ENCODE results near the gene RAB4B.
"Not testable (repeated sequence)": the region's sequence is repeated elsewhere in the genome, so short reads cannot be mapped to it uniquely, and the experiment has no call there.

Gene RAB4B

DNA sequence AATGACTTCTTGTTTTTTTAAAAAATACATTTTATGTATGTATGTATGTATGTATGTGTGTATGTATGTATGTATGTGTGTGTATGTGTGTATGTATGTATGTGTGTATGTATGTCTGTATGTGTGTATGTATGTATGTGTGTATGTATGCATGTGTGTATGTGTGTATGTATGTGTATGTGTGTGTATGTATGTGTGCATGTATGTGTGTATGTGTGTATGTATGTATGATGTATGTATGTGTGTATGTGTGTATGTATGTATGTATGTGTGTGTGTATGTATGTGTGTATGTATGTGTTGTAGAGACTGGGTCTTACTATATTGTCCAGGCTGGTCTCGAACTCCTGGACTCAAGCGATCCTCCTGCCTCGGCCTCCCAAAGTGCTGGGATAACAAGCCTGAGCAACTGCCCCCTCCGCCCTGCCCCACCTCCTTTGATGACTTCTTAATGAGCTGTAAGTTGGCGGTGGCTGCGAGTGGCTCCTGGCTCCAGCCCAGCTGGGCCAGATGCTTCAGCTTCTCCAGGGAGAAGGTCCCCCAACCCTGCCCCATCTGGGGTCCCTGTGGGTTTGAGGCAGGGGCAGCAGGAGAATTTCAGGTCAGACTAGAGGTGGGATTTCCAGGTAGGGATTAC lies 47.5 kb downstream of the RAB4B start:
- not testable (repeated sequence) for DNase-seq

DNA sequence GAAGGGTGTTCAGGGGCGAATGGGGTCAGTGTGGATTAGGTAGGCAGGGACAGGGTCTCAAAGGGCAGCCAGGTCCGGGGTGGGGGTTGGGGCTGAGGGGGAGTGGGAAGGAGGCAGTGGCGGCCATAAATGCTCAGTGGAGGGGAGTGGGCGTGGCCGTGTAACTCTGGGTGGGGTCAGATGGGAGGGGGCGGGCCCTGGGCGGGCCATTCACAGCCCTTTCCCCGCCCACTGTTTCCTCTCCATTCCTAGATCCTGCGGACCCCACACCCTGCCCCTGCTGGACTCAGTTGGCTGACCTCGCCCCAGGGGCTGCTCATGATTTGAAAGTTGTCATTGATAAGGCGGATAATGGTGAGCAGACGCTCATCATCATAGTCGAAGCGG lies 48.3 kb downstream of the RAB4B start:
- not testable (repeated sequence) for DNase-seq

DNA sequence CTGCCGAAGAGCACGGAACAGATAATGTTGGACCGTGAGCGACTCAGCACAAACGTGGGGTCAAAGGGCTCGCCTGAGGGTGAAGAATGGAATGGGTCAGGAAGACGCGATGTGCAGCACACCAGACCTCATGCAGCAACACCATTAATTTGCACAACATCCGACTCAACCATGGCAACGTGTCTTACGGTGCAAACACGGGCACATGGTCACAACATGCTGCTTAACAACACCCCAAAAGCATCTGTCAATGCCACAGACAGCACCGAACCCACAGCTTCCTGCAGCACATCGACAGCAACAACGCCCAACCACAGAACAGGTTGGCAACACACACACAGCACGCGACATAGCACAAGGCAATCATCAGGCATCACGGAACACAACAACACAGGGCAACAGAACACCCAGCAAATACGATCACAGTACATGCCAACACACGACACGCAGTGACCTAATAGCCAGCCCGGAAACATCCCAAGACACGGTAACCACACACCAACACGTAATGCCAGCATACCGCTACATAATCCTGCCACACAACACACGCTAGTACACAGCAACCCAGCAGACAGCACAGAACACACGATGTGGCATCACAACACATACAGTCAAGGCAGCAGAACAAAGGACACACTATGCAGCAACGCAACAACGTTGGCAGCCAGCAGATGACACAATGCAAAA lies 48.8 kb downstream of the RAB4B start:
- DNase-seq, result not testable (repeated sequence)

DNA sequence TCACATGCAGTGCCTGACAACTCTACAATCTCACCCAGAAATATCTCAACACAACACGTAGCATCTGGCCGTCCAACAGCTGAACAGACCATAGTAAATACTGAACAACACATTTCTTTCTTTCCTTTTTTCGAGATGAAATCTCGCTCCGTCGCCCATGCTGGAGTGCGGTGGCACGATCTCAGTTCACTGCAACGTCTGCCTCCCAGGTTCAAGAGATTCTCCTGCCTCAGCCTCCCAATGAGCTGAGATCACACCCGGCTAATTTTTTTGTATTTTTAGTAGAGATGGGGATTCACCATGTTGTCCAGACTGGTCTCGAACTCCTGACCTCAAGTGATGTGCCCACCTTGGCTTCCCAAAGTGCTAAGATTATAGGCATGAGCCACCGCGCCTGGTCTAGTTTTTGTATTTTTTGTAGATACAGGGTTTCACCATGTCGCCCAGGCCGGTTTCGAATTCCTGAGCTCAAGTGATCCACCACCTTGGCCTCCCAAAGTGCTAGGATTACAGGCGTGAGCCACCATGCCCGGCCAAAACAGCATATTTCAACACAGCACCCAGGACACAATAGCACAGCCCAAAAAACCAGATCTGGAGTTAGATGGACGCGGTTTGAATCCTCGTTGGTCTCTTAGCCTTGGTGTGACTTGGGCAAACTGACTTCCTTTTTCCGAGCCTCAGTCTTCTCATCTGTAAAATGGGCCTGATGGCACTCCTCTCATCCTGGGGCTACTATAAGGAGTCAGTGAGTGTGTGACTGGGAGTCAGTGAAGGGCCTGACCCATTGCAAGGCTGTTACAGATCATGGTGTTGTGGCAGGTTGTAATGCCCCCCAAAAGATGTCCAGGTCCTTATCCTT lies 49.6 kb downstream of the RAB4B start:
- no peak for DNase-seq

DNA sequence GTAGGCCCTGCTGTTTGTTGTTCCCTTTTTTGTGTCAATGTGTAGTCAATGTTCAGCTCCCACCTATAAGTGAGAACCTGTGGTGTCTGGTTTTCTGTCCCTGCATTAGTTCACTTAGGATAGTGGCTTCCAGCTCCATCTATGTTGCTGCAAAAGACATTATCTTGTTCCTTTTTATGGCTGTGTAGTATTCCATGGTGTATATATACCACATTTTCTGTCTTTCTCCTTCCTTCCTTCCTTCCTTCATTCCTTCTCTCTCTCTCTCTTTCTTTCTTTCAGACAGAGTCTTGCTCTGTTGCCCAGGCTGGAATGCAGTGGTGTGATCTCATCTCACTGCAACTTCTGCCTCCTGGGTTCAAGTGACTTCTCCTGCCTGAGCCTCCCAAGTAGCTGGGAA lies 51.2 kb downstream of the RAB4B start:
- no peak for DNase-seq

DNA sequence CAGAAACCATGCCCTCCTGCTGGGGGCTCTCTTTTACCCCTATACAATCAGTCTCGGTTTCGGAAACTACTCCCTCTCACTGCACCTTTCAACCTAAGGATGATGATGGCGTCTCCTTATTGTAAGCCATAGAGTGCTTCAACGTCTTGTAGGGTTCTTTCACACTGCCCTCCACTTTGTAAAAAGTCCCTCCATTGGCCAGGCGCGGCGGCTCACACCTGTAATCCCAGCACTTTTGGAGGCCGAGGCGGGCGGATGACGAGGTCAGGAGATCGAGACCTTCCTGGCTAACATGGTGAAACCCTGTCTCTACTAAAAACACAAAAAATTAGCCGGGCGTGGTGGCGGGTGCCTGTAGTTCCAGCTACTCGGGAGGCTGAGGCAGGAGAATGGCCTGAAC lies 52.7 kb downstream of the RAB4B start:
- DNase-seq, result not testable (repeated sequence)

DNA sequence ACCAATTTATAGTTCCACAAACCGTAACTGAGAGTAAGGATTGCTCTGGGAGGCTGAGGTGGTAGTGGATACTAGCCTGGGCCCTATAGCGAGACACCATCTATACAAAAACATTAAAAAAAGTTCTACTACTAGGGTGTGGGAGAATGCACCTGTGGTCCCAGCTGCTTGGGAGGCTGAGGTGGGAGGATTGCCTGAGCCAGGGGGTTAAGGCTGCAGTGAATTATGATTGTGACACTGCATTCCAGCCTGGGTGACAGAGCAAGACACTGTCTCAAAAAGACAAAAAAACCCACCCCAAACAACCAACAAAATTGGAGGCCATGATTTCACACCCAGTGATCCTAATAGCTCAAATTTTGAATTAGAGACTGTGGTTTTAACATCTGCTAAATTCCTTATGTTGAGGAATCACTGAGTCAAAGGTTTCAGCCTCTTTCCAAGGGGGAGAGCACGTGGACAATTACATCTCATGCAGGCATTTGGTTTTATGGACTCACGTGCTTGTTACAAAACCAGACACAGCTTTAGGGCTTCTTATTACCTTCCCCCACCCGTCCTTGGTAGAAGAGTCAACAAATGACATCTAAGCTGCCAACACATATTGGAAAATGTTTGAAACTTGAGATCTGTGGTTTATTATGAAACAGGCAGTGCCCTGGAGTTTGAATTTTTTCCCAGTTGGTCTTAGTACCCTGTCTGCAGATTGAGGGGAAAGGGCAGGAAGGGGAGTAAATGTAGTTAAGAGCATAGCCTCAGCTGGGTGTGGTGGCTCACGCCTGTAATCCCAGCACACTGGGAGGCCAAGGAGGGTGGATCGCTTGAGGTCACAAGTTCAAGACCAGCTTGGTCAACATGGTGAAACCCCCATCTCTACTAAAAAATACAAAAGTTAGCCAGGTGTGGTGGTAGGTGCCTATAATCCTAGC lies 53.7 kb downstream of the RAB4B start:
- DNase-seq, result no peak

DNA sequence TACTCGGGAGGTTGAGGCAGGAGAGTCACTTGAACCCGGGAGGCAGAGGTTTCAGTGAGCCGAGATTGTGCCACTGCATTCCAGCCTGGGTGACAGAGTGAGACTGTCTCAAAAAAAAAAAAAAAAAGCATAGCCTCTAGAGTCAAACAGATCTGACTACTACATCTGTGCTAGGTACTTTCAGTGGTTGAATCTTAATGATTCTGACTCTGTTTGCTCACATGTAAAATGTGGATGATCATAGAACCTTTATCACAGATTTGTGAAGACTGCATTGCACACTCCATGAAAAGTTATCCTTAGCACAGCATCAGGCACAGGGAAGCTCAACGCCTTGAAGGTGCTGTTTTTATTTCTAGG lies 54.4 kb downstream of the RAB4B start:
- not testable (repeated sequence) for DNase-seq

DNA sequence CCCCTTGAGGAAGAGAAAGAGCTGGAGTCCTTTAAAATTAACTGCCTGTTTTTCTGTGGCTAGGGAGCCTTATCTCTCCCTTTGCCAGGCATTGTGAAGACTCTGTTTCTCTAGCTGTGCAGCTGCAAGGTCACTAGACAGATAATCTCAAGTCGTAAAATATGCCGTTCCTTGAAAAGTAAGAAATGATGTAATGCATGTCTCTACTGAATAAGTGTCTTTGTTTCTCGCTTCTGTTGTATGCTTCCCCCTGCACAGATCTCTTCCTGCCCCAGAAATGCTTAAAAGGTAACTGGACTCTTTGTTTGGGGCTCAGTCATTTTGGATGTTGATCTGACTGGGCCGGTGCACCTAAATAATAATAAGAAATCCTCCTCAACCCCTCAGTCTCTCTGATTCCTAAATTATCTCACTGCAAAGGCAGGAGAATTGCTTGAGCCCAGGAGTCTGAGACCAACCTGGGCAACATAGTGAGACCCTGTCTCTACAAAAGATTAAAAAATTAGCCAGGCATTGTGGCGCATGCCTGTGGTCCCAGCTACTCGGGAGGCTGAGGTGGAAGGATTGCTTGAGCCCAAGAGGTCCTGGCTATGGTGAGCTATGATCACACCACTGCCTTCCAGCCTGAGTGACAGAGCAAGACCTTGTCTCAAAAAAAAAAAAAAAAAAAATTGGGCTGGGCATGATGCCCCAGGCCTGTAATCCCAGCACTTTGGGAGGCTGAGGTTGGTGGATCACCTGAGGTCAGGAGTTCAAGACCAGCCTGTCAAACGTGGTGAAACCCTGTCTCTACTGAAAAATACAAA lies 55.9 kb downstream of the RAB4B start:
- not testable (repeated sequence) for DNase-seq

DNA sequence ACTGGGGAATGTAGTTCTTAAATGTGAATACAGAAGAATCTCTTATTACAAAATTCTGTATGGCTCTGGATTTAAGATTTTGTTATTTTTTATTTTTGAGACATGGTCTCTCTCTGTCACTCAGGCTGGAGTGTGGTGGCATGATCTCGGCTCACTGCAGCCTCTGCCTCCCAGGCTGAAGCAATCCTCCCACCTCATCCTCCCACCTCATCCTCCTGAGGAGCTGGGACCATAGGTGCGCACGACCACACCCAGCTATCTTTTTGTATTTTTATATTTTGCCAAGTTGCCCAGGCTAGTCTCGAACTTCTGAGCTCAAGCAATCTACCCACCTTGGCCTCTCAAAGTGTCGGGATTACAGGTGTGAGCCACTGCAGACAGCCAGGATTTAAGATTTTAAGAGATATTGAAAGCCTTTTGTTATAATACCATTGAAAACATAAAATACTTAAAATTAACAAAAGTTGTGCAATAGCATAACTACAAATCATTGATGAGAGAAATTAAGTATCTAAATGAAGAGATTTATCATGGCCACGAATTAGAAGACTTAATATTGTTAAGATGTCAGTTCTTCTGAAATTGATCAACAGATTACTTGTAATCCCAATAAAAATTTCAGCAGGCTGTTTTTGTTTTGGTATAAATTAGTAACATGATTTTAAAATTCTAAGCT lies 58.8 kb downstream of the RAB4B start:
- DNase-seq, result no peak

DNA sequence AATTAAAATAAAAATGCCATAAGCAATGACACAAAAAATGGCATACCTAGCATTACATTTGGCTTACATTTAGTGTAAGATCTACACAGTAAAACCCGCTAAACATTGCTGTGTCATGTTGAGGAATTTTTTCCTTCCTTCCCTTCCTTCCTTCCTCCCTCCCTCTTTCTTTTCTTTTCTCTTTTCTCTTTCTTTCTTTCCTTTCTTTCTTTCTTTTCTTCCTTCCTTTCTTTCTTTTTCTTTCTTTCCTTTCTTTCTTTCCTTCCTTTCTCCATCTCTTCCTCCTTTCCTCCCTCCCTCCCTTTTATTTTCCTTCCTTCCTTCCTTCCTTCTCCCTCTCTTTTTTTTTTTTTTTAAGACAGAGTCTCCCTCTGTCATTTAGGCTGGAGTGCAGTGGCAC lies 60.4 kb downstream of the RAB4B start:
- DNase-seq, result not testable (repeated sequence)

DNA sequence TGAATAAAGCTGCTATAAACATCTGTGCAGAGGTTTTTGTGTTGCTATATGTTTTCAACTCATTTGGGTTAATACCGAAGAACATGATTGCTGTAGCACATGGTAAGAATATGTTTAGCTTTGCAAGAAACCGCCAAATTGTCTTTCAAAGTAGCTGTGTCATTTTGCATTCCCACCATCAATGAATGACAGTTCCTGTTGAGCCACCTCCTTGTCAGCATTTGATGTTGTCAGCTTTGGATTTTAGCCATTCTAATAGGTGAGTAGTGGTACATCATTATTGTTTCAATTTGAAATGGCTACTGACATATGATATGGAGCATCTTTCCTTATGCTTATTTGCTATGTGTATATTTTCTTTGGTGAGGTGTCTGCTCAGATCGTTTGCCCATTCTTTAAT lies 64.0 kb downstream of the RAB4B start:
- not testable (repeated sequence) for DNase-seq

DNA sequence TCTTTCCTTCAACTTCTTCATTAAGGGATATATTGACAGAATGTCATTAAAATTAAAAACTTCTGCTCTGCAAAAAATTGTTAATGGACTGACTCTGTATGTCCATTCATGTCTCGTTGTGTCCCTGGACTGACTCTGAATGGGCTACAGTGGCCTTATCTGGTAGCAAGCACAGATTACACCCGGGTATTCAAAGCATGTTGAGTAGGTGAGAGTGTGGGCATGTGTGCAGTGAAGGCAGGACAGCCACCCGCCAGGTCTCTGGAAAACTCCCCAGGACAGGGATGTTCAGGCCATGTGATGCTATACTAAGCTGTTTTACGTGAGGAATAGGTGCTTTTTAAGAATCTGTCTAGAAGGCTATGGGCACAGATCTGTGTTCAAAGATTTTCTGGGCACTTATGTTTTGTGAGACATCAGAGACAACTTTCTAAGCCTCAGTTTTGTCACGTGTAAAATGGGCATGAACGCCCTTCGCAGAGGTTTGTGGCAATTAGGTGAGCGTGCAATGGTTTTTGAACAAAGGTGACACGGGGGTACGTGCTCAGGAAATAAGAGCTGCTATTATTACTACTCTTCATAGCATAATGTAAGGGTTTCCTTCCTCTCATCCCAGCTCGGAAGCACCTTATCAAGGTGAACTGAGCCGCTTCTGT lies 65.1 kb downstream of the RAB4B start:
- DNase-seq, result not testable (repeated sequence)

DNA sequence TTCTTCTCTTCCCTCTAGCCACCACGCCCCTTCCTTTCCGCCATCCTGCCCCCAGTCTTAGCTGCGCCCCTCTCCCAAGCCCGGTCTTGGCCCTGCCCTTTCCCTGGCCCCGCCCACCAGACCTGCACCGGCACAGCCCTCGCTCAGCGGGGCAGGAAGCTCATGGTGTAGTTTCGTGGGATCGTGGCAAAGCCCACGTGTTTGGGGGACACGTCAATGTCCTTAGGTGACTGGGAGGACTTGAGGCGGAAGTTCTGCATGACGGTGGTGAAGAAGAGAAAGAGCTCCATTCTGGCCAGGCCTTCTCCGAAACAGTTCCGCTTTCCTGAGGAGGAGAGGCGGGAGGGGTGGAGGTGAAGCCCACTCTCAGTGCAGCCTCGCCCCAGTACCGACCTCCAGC lies 65.6 kb downstream of the RAB4B start:
- DNase-seq, result not testable (repeated sequence)

All from COR-L47 (cell line).